HEK293 (cell line): ENCODE measurements around the gene SLC2A9.

Experiments used
- CTCF ChIP-seq: fragments of 450-650 bp; formaldehyde crosslinking; IDR thresholded peaks from 2 replicates; pipeline ENCODE4 v1.5.1; 2016; ENCODE audit warnings: missing biosample characterization, missing genetic modification characterization
- GLI2 ChIP-seq: fragments of 450-650 bp; formaldehyde crosslinking; IDR thresholded peaks from 2 replicates; pipeline ENCODE4; 2017; ENCODE audit warnings: missing biosample characterization, missing genetic modification characterization, low read depth, borderline replicate concordance
- PBX3 ChIP-seq: sonication (generic); formaldehyde crosslinking; IDR thresholded peaks from 2 replicates; pipeline ENCODE4 v1.8.1; 2022; ENCODE audit warnings: mild to moderate bottlenecking, moderate library complexity, missing genetic modification reagents
- PRDM10 ChIP-seq: fragments of 450-650 bp; formaldehyde crosslinking; IDR thresholded peaks from 2 replicates; pipeline ENCODE4 v1.5.1; 2016; ENCODE audit warnings: missing biosample characterization, missing genetic modification characterization
- REST ChIP-seq: fragments of 450-650 bp; formaldehyde crosslinking; IDR thresholded peaks from 2 replicates; pipeline ENCODE4 v1.5.1; 2016; ENCODE audit warnings: missing biosample characterization, missing genetic modification characterization
- TCF7L2 ChIP-seq: IDR thresholded peaks from 2 replicates; pipeline ENCODE4 v1.6.1; 2011; ENCODE audit warnings: low read depth, mild to moderate bottlenecking, inconsistent platforms, low read length, moderate library complexity, borderline replicate concordance
- YY1 ChIP-seq: fragments of 450-650 bp; formaldehyde crosslinking; IDR thresholded peaks from 2 replicates; pipeline ENCODE4 v1.5.1; 2018; ENCODE audit warnings: missing biosample characterization, missing genetic modification characterization
- ZBTB7A ChIP-seq: fragments of 450-650 bp; formaldehyde crosslinking; IDR thresholded peaks from 2 replicates; pipeline ENCODE4 v1.5.1; 2016; ENCODE audit warnings: low read depth, missing biosample characterization, missing genetic modification characterization
- ZFP37 ChIP-seq: fragments of 450-650 bp; formaldehyde crosslinking; IDR thresholded peaks from 2 replicates; pipeline ENCODE4 v1.5.1; 2016; ENCODE audit warnings: missing biosample characterization, missing genetic modification characterization
- ZNF114 ChIP-seq: fragments of 450-650 bp; formaldehyde crosslinking; IDR thresholded peaks from 2 replicates; pipeline ENCODE4 v1.5.0; 2017; ENCODE audit warnings: missing biosample characterization, missing genetic modification characterization
- ZNF121 ChIP-seq: fragments of 450-650 bp; formaldehyde crosslinking; IDR thresholded peaks from 2 replicates; pipeline ENCODE4 v1.5.1; 2016; ENCODE audit warnings: missing biosample characterization, missing genetic modification characterization
- ZNF19 ChIP-seq: fragments of 450-650 bp; formaldehyde crosslinking; IDR thresholded peaks from 2 replicates; pipeline ENCODE4; 2016; ENCODE audit warnings: missing biosample characterization, missing genetic modification characterization, low read depth
- ZNF221 ChIP-seq: fragments of 450-650 bp; formaldehyde crosslinking; IDR thresholded peaks from 2 replicates; pipeline ENCODE4 v1.5.1; 2017; ENCODE audit warnings: missing biosample characterization, missing genetic modification characterization, borderline replicate concordance
- ZNF639 ChIP-seq: fragments of 450-650 bp; formaldehyde crosslinking; IDR thresholded peaks from 2 replicates; pipeline ENCODE4 v1.5.1; 2016; ENCODE audit warnings: missing biosample characterization, missing genetic modification characterization

- TF ChIP-seq ZNF19 (tag by site-specific recombination) (no peak), CTCF (tag by site-specific recombination) (no peak), PRDM10 (tag by site-specific recombination) (no peak), GLI2 (no peak), TCF7L2 (no peak), ZBTB7A (tag by site-specific recombination) (no peak), PBX3 (CRISPR knock-in tag) (no peak), REST (tag by site-specific recombination) (no peak), ZFP37 (tag by site-specific recombination) (no peak), YY1 (tag by site-specific recombination) (no peak), ZNF114 (tag by site-specific recombination) (no peak), ZNF221 (tag by site-specific recombination) (no peak), ZNF639 (tag by site-specific recombination) (no peak), ZNF121 (tag by site-specific recombination) (no peak)
These were observed 1.2 kb upstream of the SLC2A9 start for GRCh38 chr4:10022346-10023049.
